GM19395 (cell line): Measurements from ENCODE around the gene AGBL3.
"Not testable (repeated sequence)": the region's sequence is repeated elsewhere in the genome, so short reads cannot be mapped to it uniquely, and the experiment has no call there.

Experiments
- ATAC-seq: cut with Tn5 transposase; IDR thresholded peaks from one replicate; pipeline ENCODE4 v1.9.1; 2021; ENCODE audit warnings: mild to moderate bottlenecking, moderate library complexity; ENCODE audit not compliant: unreplicated experiment

Gene AGBL3

DNA sequence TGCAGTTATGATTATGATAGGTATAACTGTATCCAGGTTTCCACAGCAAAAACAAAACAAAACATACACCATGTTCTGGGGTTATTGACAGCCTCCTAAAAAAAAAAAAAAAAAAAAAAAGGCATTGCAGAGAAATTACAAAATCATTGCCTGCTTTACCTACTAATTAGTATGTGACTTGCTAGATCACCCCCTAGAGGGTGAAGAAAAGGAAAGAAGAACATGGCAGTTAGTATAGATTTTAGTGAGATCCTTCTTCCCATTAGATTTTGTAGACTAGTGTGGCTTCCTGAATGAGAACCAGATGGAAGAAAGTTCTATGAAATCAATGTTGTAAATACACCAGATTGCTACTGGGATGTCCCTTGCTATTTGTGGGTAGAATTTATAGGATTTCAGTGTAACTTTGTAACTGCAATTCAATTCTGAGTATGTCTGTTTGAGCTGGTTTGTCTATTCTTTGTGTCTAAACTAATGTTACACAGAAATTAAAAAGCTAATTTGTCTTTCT is 24.0 kb upstream of the AGBL3 start:
- no peak for ATAC-seq

DNA sequence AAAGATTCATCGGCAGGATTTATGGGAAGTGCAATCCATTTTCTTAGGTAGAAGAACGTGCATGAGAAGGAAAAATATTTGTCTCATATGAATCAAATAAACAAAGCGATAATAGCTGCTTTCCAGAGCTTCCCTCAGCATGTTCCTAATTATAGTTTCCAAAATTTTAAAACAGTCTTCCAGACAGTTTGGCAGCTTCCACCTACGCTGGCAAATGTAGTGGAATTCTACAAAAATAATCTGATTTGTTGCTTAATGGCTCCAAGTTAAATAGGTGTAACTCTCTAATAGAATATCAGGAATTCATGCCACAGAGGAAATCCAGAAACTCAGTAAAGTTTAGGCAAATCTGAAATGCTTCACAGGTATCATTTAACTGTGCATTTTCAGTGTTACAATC is 23.3 kb upstream of the AGBL3 start:
- no peak for ATAC-seq

DNA sequence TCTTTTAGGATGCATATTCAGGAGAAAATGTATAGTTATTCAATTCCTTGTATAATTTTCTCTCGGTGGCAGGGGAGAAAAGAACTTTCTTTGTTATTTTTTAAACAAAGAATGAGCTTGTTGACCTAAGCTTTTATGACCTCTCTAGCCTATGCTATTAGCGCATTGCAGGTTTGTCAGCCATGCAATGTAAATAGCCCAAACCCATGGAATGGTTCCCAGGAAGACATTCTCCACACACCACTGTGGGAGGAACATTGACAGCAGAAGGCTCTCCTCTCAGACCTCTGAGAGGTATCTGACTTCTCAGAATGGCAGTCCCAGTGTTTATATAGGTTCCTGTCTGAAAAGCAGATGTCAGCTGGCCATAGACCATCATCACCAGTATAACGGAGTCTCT is 19.6 kb upstream of the AGBL3 start:
- no peak for ATAC-seq

DNA sequence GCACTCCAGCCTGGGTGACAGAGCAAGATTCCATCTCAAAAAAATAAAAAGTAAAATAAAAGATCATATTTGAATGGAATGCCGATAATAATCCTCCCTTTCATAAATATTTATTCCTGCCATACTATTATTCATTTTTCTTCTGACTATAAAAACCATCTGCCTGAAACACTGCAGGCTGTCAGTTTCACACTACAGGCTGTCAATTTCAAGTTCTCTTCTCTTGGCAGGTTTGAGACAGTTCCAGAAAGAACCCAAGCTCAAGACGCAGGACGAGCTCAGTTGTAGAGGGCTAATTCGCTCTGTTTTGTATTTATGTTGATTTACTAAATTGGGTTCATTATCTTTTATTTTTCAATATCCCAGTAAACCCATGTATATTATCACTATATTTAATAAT is 18.2 kb upstream of the AGBL3 start:
- no peak for ATAC-seq

DNA sequence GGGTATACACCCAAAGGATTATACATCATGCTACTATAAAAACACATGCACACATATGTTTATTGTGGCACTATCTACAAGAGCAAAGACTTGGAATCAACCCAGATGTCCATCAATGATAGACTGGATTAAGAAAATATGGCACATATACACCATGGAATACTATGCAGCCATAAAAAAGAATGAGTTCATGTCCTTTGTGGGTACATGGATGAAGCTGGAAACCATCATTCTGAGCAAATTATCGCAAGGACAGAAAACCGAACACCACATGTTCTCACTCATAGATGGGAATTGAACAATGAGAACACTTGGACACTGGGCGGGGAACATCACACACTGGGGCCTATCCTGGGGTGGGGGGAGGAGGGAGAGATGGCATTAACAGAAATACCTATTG is 4.7 kb upstream of the AGBL3 start:
- not testable (repeated sequence) for ATAC-seq

DNA sequence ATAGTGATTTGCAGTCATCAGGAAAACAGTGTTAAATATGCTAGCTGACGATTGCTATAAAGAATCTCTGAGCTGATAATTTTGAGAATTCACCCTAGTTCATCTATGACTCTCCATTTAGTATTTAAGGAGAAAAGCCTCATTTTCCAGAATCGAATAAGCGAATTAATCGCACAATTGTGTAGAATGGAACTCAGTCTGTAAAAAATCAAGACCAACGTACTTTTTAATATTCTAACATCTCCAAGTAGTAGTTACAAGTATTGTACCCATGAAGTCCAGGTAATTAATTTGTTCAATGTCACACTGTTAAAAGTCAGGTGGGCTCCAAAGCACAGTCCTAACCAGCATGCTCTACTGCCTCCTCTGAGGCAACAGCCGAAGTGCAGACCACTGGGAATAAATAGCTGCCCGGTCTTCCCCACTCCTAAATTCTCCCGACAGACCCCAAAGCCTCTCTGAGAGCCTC is 380 bp upstream of the AGBL3 start:
- ATAC-seq, result peak; percentile 52

DNA sequence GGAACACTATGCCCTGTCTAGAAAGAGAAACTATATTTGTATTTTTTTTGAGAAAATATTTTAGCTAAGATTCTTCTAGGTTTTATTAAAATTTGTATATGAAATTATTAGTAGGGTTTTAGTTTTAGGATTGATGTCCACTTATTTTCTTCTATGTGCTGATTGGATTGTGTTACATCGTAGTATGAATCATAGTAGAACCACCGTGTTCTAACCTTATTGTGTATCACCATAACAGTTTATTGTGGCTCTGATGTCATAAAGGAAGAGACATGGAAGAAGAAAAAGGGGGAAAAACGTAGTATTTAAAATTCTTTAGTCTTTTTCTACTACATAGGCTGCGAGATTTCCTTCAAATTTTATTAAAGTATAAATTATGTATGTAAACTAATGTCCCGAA is 1.9 kb downstream of the AGBL3 start:
- no peak for ATAC-seq

DNA sequence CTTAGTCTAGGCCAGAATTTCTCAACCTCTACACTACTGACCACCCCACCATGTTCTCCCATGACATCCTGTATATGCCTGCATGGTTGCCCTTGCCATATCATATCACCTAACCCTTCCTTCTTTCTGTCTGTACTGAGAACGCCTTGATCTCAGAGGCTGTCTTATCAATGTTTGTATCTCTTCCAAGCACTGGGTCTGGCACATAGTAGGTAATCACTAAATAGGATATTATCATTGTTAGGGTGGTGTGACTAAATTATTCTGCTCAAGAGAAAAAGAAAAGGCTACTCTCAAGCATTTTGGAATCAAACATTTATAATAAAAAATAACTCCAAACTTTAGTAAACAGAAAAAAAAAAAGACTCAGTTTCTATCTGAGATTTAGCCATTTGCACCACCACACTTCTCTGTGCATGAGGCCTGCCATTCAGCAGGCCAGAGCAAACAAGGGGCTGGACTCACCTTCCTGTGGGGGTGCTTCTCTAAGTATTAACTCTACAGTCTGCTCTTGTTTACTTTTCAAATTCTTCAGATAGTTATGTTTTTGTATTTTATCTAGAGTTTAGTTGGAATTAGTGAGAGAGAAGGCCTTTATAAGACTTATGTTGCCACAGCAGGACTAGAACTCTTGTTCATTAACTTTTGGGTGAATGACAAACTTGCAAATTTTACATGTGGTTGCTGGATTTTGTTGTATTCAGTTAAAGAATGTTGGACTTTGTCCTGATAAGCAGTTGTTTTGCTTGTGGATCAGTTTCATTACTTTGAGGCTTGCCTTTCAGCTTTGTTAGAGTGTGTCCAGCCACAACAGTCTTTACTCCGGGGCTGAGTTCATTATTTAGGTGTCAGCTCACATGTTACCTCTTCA is 5.4 kb downstream of the AGBL3 start:
- no peak for ATAC-seq

DNA sequence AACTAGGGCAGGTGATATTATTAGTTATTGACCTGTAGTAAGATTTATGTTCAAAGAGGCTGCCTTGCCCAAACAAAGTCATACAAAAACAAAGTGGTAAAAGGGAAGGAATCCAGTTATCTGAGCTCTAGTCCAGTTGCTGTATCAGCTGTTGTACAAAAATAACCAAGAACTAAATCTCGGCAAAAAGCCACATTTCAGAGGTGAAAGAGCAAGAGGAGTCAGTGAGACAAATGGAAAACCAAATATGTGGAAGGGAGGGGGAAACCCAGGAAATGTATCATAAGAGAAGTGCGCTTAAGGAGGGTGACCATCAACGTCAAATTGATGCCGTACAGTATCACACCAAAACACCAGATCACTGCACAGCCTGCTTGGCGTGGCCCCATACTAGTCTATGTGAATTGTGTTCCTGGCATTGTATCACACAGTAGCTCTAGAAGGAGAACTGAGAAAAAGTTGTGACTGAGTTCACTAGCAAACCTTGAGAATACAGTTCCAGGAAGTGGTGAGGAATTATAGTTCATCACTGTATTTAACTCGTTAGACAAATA is 6.4 kb downstream of the AGBL3 start:
- peak; percentile 77 for ATAC-seq

DNA sequence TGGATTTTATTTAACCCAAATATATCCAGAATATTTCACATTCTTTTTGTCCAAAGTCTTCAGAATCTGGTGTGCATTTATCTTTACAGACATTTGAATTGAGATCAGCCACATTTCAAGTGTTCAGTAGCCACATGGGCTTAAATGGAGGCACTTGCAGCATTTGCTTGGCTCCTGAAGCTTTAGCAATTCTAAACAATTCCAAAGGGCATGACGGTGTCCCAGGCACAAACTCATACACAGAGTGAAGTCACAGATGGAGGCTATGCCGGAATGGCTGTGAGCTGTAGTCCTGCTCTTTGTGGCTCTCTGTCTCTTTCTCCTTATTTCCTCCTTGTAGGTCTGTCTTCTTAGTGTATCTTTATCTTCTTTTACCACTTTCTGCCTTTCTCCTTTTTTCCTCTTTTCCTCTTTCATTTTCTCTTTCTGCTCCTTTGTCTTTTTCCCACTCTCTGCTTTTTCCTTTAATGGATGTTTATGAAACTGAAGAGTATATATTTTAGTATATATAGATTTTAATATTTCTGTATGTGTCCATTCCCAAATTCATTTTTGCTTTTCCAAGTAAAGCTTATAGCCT is 7.7 kb downstream of the AGBL3 start:
- ATAC-seq, result no peak

DNA sequence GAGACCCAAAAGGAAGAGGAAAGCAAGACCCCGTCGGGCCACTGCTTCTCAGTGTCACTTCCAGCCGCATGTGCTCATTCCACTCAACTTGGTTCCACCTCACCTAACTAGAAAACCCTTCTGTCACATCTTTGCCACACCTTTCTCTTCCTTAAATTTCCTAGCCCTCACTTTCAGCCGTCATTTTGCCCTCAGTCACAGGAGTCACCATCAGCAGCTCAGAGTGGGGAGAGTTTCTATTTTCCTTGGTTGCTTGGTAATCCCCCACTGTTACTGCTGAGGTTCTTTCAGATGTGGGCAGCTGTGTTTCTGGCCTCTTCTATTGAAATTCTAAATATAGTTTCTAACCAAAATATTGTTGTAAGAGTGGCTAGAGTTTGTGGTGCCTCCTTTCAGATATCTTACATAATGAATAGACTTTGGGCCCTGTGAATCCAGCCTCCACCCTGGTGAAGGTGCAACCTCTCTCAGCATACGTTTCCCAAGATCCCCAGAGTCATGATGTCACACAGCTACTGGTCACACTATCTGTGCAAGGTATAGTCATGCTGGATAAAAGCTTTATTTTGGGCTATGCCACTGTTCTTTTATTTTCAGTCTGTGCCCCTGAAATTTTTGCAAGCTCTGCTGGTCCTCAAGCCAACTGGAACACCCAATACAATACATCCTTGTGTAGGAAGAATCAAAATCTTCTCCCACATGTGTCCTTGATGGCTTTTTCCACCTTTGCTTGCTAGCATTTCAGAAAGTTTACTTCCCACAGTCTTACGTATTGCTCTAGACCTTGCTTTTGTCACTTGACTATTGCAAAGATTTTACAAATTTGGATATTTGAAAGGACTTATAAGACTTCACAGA is 9.2 kb downstream of the AGBL3 start:
- peak; percentile 53 for ATAC-seq

DNA sequence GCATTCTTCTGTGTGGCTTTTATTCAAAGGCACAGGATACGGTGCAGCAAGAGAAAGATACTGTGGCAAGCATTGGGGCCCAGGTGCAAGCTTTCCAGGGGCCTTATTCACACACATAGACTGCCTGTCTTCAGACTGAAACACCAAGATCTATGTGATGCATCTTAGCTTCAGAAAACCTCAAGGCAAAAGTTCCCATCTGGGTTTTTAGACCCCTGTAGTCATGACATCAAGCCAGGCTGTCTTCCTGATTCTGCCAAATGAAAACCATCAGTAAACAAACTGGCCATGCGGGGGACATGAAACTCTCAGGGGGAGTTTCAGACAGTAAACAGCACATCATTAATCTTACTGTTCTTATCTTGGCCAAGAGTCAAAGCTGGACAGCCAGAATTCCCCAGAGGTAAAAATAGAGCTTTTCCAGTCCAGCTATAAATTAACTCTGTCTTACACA is 9.8 kb downstream of the AGBL3 start:
- peak; percentile 52 for ATAC-seq

DNA sequence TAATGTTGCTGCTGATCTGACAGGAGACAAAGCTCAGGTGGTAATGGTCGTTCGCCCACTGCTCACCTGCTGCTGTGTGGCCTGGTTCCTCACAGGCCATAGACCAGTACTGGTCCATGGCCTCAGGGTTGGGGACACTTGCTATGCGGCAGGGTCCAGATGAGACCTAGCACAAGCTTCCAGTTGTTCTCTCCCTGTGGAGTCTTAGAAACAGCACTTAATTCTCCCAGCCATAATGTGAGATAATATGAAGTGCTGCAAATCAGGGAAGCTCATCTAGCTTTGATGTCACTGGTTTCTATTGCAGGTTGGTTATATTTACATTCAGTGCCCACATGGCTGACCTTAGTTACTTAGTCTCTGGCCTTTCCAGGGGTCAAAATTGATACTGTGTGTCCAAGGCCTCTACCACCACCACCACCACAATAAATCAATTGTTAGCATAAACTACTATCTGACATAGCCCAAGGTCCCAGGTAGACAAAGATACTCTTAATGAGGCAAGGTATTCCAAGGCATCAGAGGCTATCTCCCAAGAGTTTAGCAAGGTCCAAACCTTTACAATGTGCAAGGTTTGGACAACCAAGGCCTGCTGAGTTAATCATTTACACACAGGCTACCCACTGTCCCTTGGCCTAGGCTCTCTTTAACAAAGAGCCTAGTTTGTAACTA is 11.0 kb downstream of the AGBL3 start:
- ATAC-seq, result no peak

DNA sequence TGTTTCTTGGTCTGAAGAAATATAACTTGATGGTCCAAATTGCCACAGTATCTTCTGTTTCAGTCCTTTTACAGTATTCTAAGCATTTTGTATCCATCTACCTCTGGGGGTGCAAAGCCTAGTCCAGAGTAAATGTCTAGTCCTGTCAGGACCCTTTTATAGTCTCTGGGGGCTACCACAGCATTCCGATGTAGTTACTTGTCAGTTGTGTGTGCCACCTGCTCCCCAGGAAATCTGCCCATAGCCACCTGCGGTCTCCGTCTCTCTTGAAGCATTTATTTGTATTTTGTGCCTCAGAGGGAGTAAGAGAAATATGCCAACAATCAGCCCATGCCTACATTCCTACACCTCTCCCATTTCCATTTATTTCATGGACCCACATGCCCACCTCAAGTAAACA is 12.8 kb downstream of the AGBL3 start:
- no peak for ATAC-seq

DNA sequence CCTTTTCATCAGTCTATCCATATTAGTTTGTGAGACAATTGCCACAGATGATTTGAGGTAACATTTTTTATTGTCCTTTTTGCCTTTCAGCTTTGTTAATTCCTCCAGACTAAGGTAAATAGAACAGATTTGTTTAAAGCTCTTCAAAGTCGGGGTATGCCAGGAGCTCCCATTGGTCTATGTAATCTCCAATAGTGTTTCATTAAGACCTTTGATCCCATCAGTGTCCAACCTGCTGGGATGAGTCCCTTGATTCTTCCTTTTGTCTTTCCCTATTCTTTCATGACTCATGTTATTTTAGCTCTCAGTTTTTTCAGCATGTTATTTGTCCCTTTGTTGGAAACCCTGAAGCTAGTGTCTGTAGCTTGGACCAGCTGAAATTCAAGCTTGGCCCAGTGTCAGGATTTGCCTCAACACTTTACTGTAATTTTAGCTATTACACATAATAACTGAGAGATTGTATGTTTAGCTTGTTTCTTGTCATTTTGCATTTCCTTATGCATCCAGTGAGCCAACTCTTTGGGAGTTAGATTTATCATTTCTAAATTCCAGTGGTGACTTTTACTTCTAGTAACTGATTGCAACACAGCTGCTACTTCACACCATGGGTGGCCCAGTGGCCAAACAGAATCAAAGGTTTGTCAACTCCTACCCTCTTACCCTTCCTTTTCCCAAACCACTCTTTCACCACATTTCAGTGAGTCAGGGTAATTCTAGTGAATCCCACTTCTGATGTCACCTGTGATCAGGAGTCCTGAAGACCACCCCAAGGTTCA is 15.3 kb downstream of the AGBL3 start:
- no peak for ATAC-seq

DNA sequence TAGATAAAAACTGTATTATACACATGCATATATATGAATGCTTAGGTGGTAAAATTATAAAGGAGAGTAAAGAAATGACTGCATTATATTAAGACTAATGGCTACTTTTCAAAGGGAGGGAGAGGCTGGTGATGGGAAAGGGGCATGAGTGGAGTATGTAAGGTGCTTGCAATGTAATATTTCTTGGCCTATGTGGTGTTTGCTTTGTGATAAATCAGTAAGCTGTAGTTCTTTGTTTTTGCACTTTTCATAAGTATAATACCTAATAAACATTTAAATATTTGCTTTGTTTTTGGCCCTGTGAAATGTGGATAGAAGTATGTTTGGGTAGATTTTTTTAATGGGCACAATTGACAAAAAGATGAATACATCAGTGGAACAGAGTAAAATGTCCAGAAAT is 25.9 kb downstream of the AGBL3 start:
- ATAC-seq, result no peak

DNA sequence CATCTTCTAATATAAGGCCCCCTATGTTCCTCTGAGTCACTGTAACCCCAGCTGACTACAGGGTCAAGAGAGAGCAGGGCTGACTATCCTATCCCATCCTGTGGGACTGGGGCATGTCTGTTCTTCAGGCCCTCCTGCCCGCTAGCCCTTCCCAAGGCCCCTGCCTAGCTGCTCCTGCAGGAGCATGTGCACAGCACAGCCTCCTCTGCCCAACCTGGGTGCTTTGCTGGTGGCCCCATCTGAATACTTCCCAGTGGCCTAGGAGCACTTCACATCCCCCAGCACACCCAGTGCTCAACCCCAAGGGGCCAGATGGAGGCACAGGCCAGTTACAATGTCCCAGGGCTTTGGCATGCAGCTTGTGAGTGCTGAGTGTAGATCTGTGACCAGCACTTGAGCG is 37.3 kb downstream of the AGBL3 start:
- ATAC-seq, result no peak

DNA sequence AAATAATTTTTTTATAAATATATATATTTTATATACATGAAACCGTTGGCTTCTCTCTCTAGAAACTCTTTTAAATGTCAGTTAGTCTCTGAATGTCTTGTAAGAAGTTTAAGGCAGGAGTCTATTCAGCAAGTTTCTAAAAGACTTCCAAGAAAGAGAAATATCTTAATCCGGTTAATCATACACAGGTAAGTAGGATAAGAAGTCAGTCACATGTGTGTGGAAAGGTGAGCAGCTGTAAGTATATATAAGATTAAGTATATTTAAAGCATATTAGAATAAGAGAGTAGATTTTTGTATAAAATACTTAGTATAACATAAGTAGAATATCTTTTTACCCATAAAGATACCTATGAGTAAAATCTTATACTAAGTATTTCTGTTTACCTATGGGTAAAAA is 48.9 kb downstream of the AGBL3 start:
- no peak for ATAC-seq

DNA sequence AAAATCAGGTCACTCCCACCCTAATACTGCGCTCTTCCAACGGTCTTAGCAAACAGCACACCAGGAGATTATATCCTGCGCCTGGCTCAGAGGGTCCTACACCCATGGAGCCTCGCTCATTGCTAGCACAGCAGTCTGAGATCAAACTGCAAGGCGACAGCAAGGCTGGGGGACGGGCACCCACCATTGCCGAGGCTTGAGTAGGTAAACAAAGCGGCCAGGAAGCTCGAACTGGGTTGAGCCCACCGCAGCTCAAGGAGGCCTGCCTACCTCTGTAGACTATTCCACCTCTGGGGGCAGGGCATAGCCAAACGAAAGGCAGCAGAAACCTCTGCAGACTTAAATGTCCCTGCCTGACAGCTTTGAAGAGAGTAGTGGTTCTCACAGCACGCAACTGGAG is 80.7 kb downstream of the AGBL3 start:
- not testable (repeated sequence) for ATAC-seq

DNA sequence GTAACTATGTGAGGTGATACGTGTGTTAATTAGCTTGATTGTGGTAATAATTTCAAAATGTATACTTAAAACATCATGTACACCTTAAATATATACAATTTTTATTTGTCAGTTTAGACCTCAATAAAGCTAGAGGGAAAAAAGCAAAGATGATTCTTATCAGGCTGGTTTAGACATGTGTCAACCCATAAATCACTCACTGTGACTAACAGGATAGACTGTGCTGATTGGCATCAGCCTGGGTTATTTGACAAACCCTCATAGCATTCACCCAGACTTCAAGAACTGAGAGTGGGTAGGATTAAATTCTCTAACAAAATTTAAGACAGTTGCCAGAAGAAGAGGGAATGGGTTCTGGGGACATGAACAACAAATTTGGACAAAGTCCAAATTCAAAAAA is 87.8 kb downstream of the AGBL3 start:
- ATAC-seq, result no peak
